Fibroblast of villous mesenchyme (primary cell): ENCODE data around the gene TMEM245. TPM values are rescaled to one million over a fixed set of nuclear protein-coding genes. Genes with fewer than 3 reads are reported as not detected.

ENCODE experiments used
- DNase-seq: peaks from one replicate; pipeline ENCODE4 v3.0.0-alpha.2; 2010; ENCODE audit warnings: low read depth
- H3K4me3 ChIP-seq: 2 replicates; pipeline ENCODE4 v1.5.1; 2011; ENCODE audit warnings: low read depth, mild to moderate bottlenecking, low read length
- CTCF ChIP-seq: IDR thresholded peaks from 2 replicates; pipeline ENCODE4 v1.5.1; 2012; ENCODE audit warnings: low read depth, mild to moderate bottlenecking, low read length; ENCODE audit not compliant: insufficient read depth
- total RNA-seq: library from RNA; depleted of rRNA; stranded (reverse); fragments of >200 nt; gene quantifications from 2 replicates; pipeline ENCODE4 v1.2.3, GENCODE V29; 2012

The TMEM245 gene
- total RNA-seq, 1 donor, result 86.8 TPM

- no peak overlapping the region for H3K4me3 ChIP-seq
- TF ChIP-seq CTCF, result no peak
- DNase-seq, result no peak
These were observed 88.5 kb downstream of the TMEM245 start for GRCh38 chr9:109031241-109031640.

- no peak for DNase-seq
- no peak for TF ChIP-seq CTCF
- no peak overlapping the region for H3K4me3 ChIP-seq
These were observed 89.3 kb downstream of the TMEM245 start for GRCh38 chr9:109030426-109030825.

- no peak for TF ChIP-seq CTCF
- H3K4me3 ChIP-seq, result no peak overlapping the region
- DNase-seq, result no peak
These were observed 91.3 kb downstream of the TMEM245 start for GRCh38 chr9:109028457-109028856.

GRCh38 chr9:109027176-109027575 lies 92.6 kb downstream of the TMEM245 start:
- no peak overlapping the region for H3K4me3 ChIP-seq
- TF ChIP-seq CTCF, result no peak
- peak; percentile 60 for DNase-seq

DNA sequence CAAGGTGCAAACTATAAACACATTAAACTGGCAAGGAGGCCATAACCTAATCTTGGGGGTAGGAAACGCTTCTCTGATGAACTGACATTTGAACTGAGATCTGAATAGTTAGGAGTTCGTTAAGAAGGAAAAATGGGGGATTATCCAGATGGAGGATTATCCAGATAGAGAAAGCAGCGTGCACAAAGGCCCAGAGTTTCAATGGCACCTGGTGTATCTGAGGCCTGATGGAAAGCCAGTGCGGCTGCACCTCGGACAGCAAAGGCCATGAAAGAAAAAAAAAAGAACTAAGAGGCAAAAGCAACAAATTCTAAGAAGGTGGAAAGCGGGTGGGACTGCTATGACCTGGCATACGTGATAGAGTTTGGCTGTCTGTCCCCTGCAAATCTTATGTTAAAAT lies 93.4 kb downstream of the TMEM245 start:
- TF ChIP-seq CTCF, result no peak
- H3K4me3 ChIP-seq, result no peak overlapping the region
- no peak for DNase-seq

- DNase-seq, result no peak
- H3K4me3 ChIP-seq, result no peak overlapping the region
- TF ChIP-seq CTCF, result no peak
These were observed 96.9 kb downstream of the TMEM245 start for GRCh38 chr9:109022873-109023272.
